MM.1S (cell line): ENCODE measurements around the gene SNX25.

Experiments used
- EZH2 ChIP-seq: fragments of 300-600 bp; sonication (generic); optimal IDR thresholded peaks from 2 replicates; pipeline ENCODE3; 2017; ENCODE audit warnings: low read depth, mild to moderate bottlenecking, antibody characterized with exemption, low read length, mixed read lengths
- EZH2phosphoT487 ChIP-seq: fragments of 300-600 bp; sonication (generic); IDR thresholded peaks from 2 replicates; pipeline ENCODE4 v1.6.1; 2018; ENCODE audit warnings: antibody characterized with exemption, low read length
- TF ChIP-seq, protein P1 (sequence below): fragments of 300-600 bp; sonication (generic); IDR thresholded peaks from 2 replicates; pipeline ENCODE4 v1.5.1; 2016; ENCODE audit warnings: antibody characterized with exemption, low read length, mixed read lengths

DNA sequence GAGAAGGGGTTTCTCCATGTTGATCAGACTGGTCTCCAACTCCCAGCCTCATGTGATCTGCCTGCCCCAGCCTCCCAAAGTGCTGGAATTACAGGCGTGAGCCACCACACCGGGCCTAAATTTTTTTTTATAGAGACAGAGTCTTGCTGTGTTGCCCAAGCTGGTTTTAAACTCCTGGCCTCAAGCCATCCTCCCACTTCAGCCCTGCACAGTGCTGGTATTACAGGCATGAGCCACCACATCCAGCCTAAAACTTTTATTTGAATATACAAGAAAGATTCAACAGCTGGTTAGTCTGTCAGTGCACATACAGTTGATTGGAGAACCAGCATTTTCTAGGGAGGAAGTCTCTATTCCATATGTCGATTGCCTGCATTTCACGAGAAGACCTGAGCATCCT lies 95.1 kb downstream of the SNX25 start:
- TF ChIP-seq, protein P1, sequence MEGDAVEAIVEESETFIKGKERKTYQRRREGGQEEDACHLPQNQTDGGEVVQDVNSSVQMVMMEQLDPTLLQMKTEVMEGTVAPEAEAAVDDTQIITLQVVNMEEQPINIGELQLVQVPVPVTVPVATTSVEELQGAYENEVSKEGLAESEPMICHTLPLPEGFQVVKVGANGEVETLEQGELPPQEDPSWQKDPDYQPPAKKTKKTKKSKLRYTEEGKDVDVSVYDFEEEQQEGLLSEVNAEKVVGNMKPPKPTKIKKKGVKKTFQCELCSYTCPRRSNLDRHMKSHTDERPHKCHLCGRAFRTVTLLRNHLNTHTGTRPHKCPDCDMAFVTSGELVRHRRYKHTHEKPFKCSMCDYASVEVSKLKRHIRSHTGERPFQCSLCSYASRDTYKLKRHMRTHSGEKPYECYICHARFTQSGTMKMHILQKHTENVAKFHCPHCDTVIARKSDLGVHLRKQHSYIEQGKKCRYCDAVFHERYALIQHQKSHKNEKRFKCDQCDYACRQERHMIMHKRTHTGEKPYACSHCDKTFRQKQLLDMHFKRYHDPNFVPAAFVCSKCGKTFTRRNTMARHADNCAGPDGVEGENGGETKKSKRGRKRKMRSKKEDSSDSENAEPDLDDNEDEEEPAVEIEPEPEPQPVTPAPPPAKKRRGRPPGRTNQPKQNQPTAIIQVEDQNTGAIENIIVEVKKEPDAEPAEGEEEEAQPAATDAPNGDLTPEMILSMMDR: no peak
- TF ChIP-seq EZH2phosphoT487 (no peak), EZH2 (no peak)
